NCI-H2196 (cell line): Measurements from ENCODE around the gene PTGFR.

Experiments
- DNase-seq: peaks from one replicate; lab custom pipeline; 2025; ENCODE audit not compliant: unreplicated experiment; lab: John Stamatoyannopoulos, UW

PTGFR gene

GRCh38 chr1:78519446-78519845 lies 28.7 kb downstream of the PTGFR start:
- no peak for DNase-seq

DNA sequence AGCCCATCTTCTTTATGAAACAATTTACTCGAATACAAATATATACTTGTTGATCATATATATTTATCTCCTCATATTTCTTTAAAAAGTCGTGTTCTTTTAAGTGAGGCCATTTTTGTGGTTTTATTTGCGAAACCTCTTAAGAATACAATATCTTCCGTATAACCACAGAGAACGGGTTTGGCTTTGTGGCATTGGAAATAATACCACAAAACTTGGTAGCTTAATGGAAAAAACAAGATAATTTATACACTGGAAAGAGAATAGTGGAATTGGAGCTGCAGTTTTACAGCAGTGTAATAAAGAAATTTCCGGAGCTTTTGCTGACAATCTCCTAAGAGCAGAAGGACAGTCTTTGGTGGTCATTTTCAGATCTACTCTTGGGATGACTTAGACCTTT lies 29.4 kb downstream of the PTGFR start:
- DNase-seq = no peak

GRCh38 chr1:78520843-78521242 lies 30.1 kb downstream of the PTGFR start:
- DNase-seq = no peak

DNA sequence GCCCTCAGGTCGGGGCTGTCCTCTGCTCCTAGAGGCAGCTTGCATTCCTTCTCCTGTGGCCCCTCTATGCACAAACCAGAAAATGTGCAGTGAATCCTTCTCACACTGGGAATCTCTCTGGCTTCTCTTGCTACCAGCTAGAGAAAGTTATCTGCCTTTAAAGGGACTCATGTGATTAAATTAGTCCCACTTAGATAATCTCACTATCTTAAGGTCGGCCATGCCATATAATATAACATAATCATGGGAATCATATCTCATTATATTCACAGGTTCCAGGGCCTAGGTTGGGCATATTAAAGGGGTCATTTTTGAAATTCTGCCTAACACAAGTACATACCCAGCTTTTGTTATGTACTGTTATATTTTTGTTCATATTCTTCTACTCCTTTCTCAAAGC lies 31.4 kb downstream of the PTGFR start:
- DNase-seq = no peak

GRCh38 chr1:78526496-78526895 lies 35.7 kb downstream of the PTGFR start:
- DNase-seq = no peak

DNA sequence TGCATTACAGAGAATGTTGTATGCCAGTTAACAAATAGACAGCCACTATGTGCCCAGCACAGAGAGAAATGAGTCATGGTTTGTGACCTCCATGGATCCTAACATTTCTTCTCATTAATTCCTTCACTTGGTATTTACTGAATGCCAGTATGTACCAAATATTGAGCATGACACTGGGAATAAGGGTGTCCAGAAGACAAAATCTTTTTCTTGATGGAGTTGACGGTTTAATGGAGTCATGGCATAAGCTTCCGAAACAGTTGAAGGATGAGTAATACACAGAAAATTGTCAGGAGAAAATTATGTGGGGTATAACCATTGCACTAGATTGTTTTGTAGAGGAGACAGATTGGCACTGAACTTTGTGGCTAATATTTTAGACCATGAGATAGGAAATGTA lies 36.9 kb downstream of the PTGFR start:
- DNase-seq = no peak

GRCh38 chr1:78533527-78533926 lies 42.8 kb downstream of the PTGFR start:
- no peak for DNase-seq

DNA sequence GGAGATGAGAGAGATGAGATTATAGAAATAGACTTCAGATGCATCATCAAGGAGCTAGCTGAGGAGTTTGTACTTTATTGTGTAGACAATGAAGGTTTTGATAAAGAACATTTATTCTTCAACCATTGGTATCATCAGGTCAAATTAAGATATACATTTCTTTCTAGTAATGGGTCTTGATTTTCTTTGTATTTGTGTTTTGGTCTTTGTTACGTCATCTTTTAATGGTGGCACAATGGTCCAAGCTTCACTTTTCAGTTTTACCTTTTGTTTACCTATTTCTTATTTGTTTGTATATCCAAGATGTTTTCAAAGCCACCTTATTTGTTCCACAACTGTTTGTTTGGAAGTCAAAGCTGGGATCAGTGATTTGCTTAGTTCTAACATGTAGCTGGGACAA lies 44.5 kb downstream of the PTGFR start:
- no peak for DNase-seq

DNA sequence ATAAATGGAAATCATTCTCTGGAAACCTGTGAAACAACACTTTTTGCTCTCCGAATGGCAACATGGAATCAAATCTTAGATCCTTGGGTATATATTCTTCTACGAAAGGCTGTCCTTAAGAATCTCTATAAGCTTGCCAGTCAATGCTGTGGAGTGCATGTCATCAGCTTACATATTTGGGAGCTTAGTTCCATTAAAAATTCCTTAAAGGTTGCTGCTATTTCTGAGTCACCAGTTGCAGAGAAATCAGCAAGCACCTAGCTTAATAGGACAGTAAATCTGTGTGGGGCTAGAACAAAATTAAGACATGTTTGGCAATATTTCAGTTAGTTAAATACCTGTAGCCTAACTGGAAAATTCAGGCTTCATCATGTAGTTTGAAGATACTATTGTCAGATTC lies 45.7 kb downstream of the PTGFR start:
- no peak for DNase-seq

- DNase-seq = no peak
These were observed 49.3 kb downstream of the PTGFR start for GRCh38 chr1:78540048-78540447.

GRCh38 chr1:78541479-78541878 lies 50.7 kb downstream of the PTGFR start:
- no peak for DNase-seq

DNA sequence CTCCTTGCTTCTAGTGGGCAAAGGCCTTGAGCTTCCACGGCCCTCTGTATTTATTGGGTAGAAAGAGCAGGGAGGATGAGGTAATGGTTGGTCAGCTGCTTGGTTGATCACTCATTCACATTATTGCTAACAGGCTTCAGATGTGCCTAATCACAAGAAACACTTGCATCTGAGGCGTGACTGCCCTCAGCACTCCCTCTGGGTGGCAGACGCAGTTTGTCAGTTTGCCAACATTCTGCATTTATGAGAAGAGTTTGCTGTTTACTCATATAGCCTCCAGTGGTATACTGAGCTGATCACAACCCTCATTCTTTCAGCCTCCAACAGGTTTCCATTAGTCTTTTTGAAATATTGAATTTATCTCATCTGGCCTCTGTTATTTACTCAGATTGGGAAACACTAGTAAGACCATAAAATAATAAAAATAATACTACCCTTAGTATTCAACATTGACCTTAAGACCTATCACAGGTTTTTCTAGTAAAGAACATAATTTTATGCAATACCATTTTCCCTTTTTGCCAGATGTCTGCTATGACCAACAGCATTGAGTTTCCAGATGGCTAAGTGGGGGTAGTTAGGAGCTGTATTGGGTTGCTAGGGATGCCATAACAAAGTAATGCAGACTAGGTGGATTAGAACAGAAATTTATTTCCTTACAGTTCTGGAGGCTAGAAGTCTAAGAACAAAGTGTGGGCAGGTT lies 53.3 kb downstream of the PTGFR start:
- DNase-seq = no peak

DNA sequence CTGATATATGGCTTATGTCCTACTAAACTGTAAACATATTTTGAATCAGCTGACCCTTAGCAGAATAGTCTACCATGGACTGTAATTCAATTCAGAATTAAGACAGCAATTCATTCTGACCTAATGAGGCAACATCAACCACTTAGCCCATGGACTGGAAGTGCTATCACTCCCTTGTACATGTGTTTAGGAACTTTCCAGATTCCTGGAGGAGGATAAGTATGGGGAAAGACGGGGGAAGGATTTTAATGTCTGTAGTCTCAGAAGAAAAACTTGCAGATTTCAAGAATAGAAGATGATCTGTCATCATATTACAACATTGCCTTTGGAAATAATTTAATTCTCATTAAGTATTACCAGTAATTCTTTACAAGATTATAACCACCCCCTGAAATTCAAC lies 56.3 kb downstream of the PTGFR start:
- DNase-seq = no peak

GRCh38 chr1:78549331-78549730 lies 58.6 kb downstream of the PTGFR start:
- no peak for DNase-seq

DNA sequence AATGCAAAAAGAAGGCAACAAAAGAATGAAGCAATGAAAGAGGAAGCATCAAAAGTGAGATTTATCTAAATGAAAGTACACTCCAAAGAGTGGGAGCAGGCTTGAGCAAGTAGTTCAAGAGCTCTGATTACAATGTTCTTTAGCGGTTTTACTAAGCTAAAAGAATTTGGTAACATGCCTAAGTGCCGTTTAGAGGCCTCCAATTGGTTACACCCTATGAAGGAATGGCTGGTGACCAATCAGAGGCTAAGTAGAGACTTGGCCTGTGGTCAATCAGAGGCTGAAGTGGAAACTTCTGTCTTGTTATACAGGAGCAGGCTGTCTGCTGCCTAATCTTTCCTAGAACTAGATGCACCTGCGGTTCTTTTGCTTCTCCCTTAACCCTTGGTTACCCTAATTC lies 59.1 kb downstream of the PTGFR start:
- DNase-seq = no peak

- DNase-seq = no peak
These were observed 63.1 kb downstream of the PTGFR start for GRCh38 chr1:78553859-78554258.

DNA sequence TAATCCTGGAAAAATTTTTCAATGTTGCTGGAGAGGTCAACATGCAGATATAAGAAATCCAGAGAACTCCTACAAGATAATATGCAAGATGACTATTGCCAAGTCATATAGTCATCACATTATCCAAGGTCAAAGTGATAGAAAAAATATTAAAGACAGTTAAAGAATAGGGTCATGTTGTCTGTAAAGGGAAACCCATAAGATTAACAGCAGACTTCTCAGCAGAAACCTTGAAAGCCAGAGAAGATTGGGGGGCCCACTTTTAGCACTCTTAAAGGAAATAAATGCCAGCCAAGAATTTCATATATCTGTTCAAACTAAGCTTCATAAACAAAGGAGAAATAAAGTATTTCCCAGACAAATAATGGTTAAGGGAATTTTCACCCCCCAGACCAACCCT lies 64.1 kb downstream of the PTGFR start:
- DNase-seq = no peak

GRCh38 chr1:78559680-78560079 lies 68.9 kb downstream of the PTGFR start:
- no peak for DNase-seq

DNA sequence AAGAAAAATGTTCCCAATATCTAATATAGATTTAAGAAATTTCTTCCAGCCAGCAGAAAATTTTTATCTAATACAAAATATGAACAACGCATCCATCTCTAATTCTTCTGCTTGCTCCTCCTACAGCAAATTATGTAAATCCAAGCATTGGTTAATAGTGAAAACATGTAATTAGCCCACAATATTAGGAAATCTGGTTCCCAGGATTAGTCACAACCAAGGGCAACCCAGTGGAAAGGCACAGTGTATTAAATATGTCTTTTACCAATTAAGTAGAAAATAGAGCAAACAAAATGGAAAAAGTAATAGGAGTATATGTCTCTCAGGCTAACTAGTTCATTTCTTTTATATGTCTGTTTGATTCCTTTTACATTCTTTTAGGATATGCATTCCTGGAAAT lies 70.0 kb downstream of the PTGFR start:
- no peak for DNase-seq

- no peak for DNase-seq
These were observed 71.1 kb downstream of the PTGFR start for GRCh38 chr1:78561856-78562255.

DNA sequence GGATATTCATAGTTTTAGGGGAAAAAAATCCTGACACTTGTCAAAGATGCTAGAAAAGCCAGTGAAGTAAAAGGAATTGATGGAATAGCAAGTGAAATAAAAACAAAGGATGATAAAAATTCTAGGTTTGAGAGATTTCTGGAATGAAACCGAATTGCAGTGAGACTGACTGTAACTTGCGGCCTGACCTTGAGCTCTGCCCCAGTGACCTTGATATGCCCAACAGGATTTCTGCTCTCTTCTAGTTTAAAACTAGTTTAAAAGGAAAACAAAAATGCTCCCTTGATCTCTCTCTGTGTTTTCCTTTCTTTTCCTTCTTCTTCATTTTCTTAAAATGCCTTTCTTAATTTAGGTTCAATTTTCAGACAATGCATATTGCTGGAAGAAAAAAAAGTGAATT lies 74.6 kb downstream of the PTGFR start:
- DNase-seq = no peak

DNA sequence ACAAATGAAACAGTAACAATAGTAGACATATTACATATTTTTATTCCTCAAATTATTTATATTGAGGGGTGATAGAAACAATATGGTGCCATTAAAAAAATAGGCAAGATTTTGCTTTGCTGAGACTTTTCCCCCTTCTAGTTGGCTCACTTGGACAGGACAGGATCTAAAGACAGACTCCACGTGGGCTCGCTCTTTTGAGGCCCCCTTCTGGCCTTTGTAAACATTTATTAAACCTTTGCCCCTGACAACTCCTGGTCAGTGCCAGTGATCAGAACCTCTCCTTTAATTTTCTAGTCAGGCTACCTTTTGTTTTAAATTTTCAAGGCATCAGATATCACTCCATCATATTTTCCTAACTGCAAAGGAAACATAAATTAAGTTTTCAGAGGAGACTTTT lies 79.8 kb downstream of the PTGFR start:
- DNase-seq = no peak

DNA sequence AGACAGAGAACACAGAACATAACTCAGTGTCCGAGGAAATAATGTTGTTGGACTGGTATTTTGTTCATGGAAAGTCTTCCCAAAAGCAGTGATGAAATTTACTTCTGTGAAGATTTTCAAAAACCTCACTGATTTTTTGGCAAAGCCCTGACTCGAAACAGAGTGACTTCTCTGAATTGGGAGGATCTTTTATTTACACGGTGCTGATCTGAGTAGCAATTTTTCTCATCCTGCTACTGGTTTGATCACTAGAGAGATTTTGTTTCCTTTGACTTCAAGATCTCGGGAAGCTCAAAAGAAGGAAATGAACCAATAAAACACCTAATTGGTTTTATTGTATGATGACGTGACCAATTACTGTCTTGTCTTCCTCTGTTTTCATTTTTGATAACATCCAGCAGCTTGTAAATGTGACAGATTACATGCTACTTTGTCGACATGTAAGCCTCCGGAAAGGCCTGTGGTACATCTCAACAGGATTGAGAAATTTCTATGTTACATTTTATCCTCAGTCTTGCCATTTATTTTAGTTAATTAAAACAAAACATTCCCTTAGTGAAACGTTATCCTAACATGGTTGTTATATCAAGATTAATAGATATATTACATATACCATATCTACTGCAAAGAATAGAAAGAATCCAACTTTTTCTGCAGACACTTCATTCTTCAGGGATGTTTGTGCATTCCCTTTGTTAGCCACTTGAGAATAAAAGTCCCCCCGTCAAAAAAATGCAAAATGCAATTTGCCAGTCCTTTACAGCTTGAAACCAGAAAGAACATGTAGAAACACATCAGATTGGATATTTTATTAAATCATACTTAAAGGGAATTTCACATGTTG lies 86.7 kb downstream of the PTGFR start:
- DNase-seq = no peak
